OCI-LY7 (cell line): Measurements from ENCODE around the gene C1orf35. TPM values are rescaled to one million over a fixed set of nuclear protein-coding genes. Genes with fewer than 3 reads are reported as not detected.

Source experiments
- BruUV-seq: library from RNA; stranded (reverse); fragments of 400-500 nt; replicated peaks from 2 replicates; lab custom pipeline; 2021; lab: Mats Ljungman, UMichigan
- CTCF ChIA-PET: fragments of 300-600 bp; sonication (Branson Sonifier 250); formaldehyde crosslinking; loops from one replicate; lab custom pipeline; 2022; ENCODE audit warnings: antibody characterized with exemption; ENCODE audit not compliant: unreplicated experiment; lab: Charles Lee
- POLR2A ChIA-PET: fragments of 300-600 bp; sonication (Branson Sonifier 250); formaldehyde crosslinking; loops from one replicate; lab custom pipeline; 2022; ENCODE audit warnings: antibody characterized with exemption; lab: Charles Lee
- DNase-seq: peaks from one replicate; pipeline ENCODE4 v3.0.0-alpha.2; 2015; ENCODE audit warnings: low spot score
- H2AFZ ChIP-seq: fragments of 200-600 bp; sonication (generic), shearing (Covaris generic); 2 replicates; pipeline ENCODE4 v1.6.1; 2014; ENCODE audit warnings: mild to moderate bottlenecking, antibody characterized with exemption, low read length, moderate library complexity
- H3K27ac ChIP-seq: fragments of 200-600 bp; sonication (generic); 2 replicates; pipeline ENCODE4 v1.5.1; 2014; ENCODE audit warnings: mixed run types, low read depth, mild to moderate bottlenecking, moderate library complexity, low read length, inconsistent platforms; ENCODE audit not compliant: poor library complexity, severe bottlenecking
- H3K36me3 ChIP-seq: fragments of 200-600 bp; sonication (generic); 2 replicates; pipeline ENCODE4 v1.6.1; 2014; ENCODE audit warnings: mild to moderate bottlenecking, antibody characterized with exemption, low read length, moderate library complexity, mixed read lengths; ENCODE audit not compliant: insufficient read depth
- H3K4me1 ChIP-seq: fragments of 200-600 bp; sonication (generic); 2 replicates; pipeline ENCODE4 v1.5.1; 2014; ENCODE audit warnings: mild to moderate bottlenecking, low read length; ENCODE audit not compliant: insufficient read depth, poor library complexity, severe bottlenecking
- H3K4me2 ChIP-seq: fragments of 200-600 bp; sonication (generic); 2 replicates; pipeline ENCODE4 v1.6.1; 2014; ENCODE audit warnings: mild to moderate bottlenecking, low read length
- H3K4me3 ChIP-seq: fragments of 200-600 bp; sonication (generic); 2 replicates; pipeline ENCODE4 v1.5.1; 2014; ENCODE audit warnings: mild to moderate bottlenecking, low read depth, low read length; ENCODE audit not compliant: poor library complexity, severe bottlenecking
- H3K79me2 ChIP-seq: fragments of 200-600 bp; sonication (generic); 2 replicates; pipeline ENCODE4 v1.6.1; 2016; ENCODE audit warnings: low read depth, mild to moderate bottlenecking, low read length, moderate library complexity, mixed read lengths; ENCODE audit not compliant: insufficient read depth
- H3K9me2 ChIP-seq: fragments of 200-600 bp; sonication (generic); 2 replicates; pipeline ENCODE4 v1.6.1; 2016; ENCODE audit warnings: mild to moderate bottlenecking, low read length, mixed read lengths; ENCODE audit not compliant: insufficient read depth
- H3K9me3 ChIP-seq: fragments of 200-600 bp; sonication (generic); 2 replicates; pipeline ENCODE4 v1.6.1; 2014; ENCODE audit warnings: mild to moderate bottlenecking, mixed run types, low read length, mixed read lengths
- H4K20me1 ChIP-seq: fragments of 200-600 bp; sonication (generic); 2 replicates; pipeline ENCODE4 v1.6.1; 2014; ENCODE audit warnings: mild to moderate bottlenecking, antibody characterized with exemption, low read length, moderate library complexity, mixed read lengths; ENCODE audit not compliant: insufficient read depth
- EZH2phosphoT487 ChIP-seq: fragments of 200-600 bp; sonication (generic); IDR thresholded peaks from 2 replicates; pipeline ENCODE4 v1.6.1; 2018; ENCODE audit warnings: low read depth, borderline replicate concordance, mild to moderate bottlenecking, mixed run types, antibody characterized with exemption, low read length, moderate library complexity, mixed read lengths
- intact Hi-C: fragments of 100-400 bp; cut with micrococcal nuclease; formaldehyde crosslinking; loops from one replicate; pipeline ENCODE4 v1.10.0; 2022; ENCODE audit not compliant: unreplicated experiment
- total RNA-seq, 2 experiments: library from RNA; depleted of rRNA in 1 of 2; stranded (reverse); fragments of >200 nt in 1 of 2; shearing (Covaris generic) in 1 of 2; gene quantifications; 2 replicates each; pipeline ENCODE4 v1.2.3, GENCODE V29; 2014 to 2022
- TF ChIP-seq, protein P1 (sequence below): fragments of 200-600 bp; sonication (generic); conservative IDR thresholded peaks from 2 replicates; pipeline ENCODE4 v1.5.1; 2014; ENCODE audit warnings: mild to moderate bottlenecking, antibody characterized with exemption, low read length, moderate library complexity, mixed read lengths

C1orf35 gene
- total RNA-seq, 2 experiments from 2014 or later = 30.7 to 33.3 TPM

- ChIA-PET CTCF (no interaction called here), POLR2A (interaction anchor here (0.6 to 0.7 kb wide), 2 partner anchors 60 to 363 kb away, joined by 3 to 4 read pairs; no protein-coding TSS in a partner anchor)
- Histone ChIP-seq H3K9me2 (no peaks in the 10 kb centered on the region), H3K4me1 (peaks cover 25% of the 10 kb centered on the region), H3K36me3 (peaks cover 98% of the 10 kb centered on the region), H4K20me1 (peaks cover 43% of the 10 kb centered on the region), H3K9me3 (peaks cover 25% of the 10 kb centered on the region), H3K4me2 (no peak overlapping the region), H3K4me3 (no peak overlapping the region), H3K27ac (no peak overlapping the region), H2AFZ (no peak overlapping the region), H3K79me2 (peaks cover 88% of the 10 kb centered on the region)
- intact Hi-C loops = no loop called here
- no TSS peak for BruUV-seq
- TF ChIP-seq, protein P1, sequence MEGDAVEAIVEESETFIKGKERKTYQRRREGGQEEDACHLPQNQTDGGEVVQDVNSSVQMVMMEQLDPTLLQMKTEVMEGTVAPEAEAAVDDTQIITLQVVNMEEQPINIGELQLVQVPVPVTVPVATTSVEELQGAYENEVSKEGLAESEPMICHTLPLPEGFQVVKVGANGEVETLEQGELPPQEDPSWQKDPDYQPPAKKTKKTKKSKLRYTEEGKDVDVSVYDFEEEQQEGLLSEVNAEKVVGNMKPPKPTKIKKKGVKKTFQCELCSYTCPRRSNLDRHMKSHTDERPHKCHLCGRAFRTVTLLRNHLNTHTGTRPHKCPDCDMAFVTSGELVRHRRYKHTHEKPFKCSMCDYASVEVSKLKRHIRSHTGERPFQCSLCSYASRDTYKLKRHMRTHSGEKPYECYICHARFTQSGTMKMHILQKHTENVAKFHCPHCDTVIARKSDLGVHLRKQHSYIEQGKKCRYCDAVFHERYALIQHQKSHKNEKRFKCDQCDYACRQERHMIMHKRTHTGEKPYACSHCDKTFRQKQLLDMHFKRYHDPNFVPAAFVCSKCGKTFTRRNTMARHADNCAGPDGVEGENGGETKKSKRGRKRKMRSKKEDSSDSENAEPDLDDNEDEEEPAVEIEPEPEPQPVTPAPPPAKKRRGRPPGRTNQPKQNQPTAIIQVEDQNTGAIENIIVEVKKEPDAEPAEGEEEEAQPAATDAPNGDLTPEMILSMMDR = no peak
- TF ChIP-seq EZH2phosphoT487 = no peak
- DNase-seq = no peak
These were observed 9.8 kb downstream of the C1orf35 start for GRCh38 chr1:228093050-228093906.

- no peaks in the 10 kb centered on the region for H3K9me2 ChIP-seq
- H3K4me2 ChIP-seq = no peak overlapping the region
- H3K27ac ChIP-seq = no peak overlapping the region
- TF ChIP-seq, protein P1 = no peak
- no peak for TF ChIP-seq EZH2phosphoT487
- H2AFZ ChIP-seq = no peak overlapping the region
- CTCF ChIA-PET = no interaction called here
- H3K36me3 ChIP-seq = peaks cover 98% of the 10 kb centered on the region
- no TSS peak for BruUV-seq
- POLR2A ChIA-PET = no interaction called here
- no peak for DNase-seq
- H3K4me1 ChIP-seq = peaks cover 33% of the 10 kb centered on the region
- intact Hi-C loops = no loop called here
- H4K20me1 ChIP-seq = peaks cover 51% of the 10 kb centered on the region
- no peak overlapping the region for H3K4me3 ChIP-seq
- peaks cover 25% of the 10 kb centered on the region for H3K9me3 ChIP-seq
- H3K79me2 ChIP-seq = peaks cover 96% of the 10 kb centered on the region
These were observed 10.6 kb downstream of the C1orf35 start for GRCh38 chr1:228092342-228093049.
